22Rv1 (cell line): ENCODE data around the gene CRHR2.

Source experiments
- CTCF ChIP-seq: fragments of 450-650 bp; IDR thresholded peaks from 2 replicates; pipeline ENCODE4 v1.5.1; 2017; ENCODE audit warnings: mild to moderate bottlenecking
- ZFX ChIP-seq: fragments of 450-650 bp; IDR thresholded peaks from 2 replicates; pipeline ENCODE4 v1.6.1; 2017; ENCODE audit warnings: antibody characterized with exemption, borderline replicate concordance

- TF ChIP-seq CTCF (no peak), ZFX (no peak)
These were observed 65.9 kb downstream of the CRHR2 start for GRCh38 chr7:30616318-30616717.
